Hepatocyte (in vitro differentiated cells): ENCODE measurements around the gene SRSF5. TPM values are rescaled to one million over a fixed set of nuclear protein-coding genes. Genes with fewer than 3 reads are reported as not detected.

Source experiments
- DNase-seq: peaks from one replicate; pipeline ENCODE4 v3.0.0-alpha.2; 2016; ENCODE audit warnings: low spot score
- H2AFZ ChIP-seq: fragments of 200-600 bp; sonication (generic); 2 replicates; pipeline ENCODE4 v1.6.0; 2016; ENCODE audit warnings: antibody characterized with exemption, mild to moderate bottlenecking
- H3K27ac ChIP-seq: fragments of 200-600 bp; sonication (generic); 2 replicates; pipeline ENCODE4 v1.5.1; 2016; ENCODE audit warnings: mild to moderate bottlenecking
- H3K27me3 ChIP-seq: fragments of 200-600 bp; sonication (generic); 2 replicates; pipeline ENCODE4 v1.6.1; 2016
- H3K36me3 ChIP-seq: fragments of 200-600 bp; sonication (generic); replicated peaks from 2 replicates; pipeline ENCODE4 v1.5.1; 2016; ENCODE audit warnings: low read depth; ENCODE audit not compliant: insufficient read depth
- H3K4me1 ChIP-seq: fragments of 200-600 bp; sonication (generic); 2 replicates; pipeline ENCODE4 v1.5.1; 2016; ENCODE audit warnings: mild to moderate bottlenecking, moderate library complexity; ENCODE audit not compliant: insufficient read depth
- H3K4me2 ChIP-seq: fragments of 200-600 bp; sonication (generic); 2 replicates; pipeline ENCODE4 v1.6.0; 2016
- H3K4me3 ChIP-seq: fragments of 200-600 bp; sonication (generic); 2 replicates; pipeline ENCODE4 v1.5.1; 2016; ENCODE audit warnings: mild to moderate bottlenecking
- H3K79me2 ChIP-seq: fragments of 200-600 bp; sonication (generic); 2 replicates; pipeline ENCODE4 v1.6.0; 2017; ENCODE audit warnings: mild to moderate bottlenecking
- H3K9me2 ChIP-seq: fragments of 200-600 bp; sonication (generic); replicated peaks from 2 replicates; pipeline ENCODE4 v1.6.0; 2017; ENCODE audit warnings: mild to moderate bottlenecking; ENCODE audit not compliant: insufficient read depth
- H3K9me3 ChIP-seq: fragments of 200-600 bp; sonication (generic); 2 replicates; pipeline ENCODE4 v1.5.1; 2016; ENCODE audit warnings: low read depth, mild to moderate bottlenecking
- H4K20me1 ChIP-seq: fragments of 200-600 bp; sonication (generic); 2 replicates; pipeline ENCODE4 v1.6.0; 2016; ENCODE audit warnings: mild to moderate bottlenecking; ENCODE audit not compliant: insufficient read depth, poor library complexity, severe bottlenecking
- EZH2 ChIP-seq: fragments of 200-600 bp; sonication (generic); IDR thresholded peaks from 2 replicates; pipeline ENCODE4 v1.6.1; 2016; ENCODE audit warnings: antibody characterized with exemption, mild to moderate bottlenecking, borderline replicate concordance
- EZH2phosphoT487 ChIP-seq: fragments of 200-600 bp; sonication (generic); IDR thresholded peaks from one replicate; pipeline ENCODE4 v1.6.1; 2018; ENCODE audit warnings: antibody characterized with exemption, mild to moderate bottlenecking, low read depth, moderate library complexity; ENCODE audit not compliant: unreplicated experiment, severe bottlenecking
- WGBS: methylation state at CpG from one replicate; pipeline ENCODE4 v1.1.6; 2016; ENCODE audit warnings: low lambda C conversion rate; ENCODE audit errors: missing lambda C conversion rate; 5-methylcytosine and 5-hydroxymethylcytosine counted together
- polyA plus RNA-seq: library from polyadenylated mRNA; unstranded; fragments of >200 nt; fragmentation: Nextera tagmentation; extraction: Ambion mirVana; gene quantifications from 2 replicates; pipeline ENCODE4 v1.2.1, GENCODE V29; 2016
- total RNA-seq: library from RNA; depleted of rRNA; stranded (reverse); fragments of >200 nt; gene quantifications from 2 replicates; pipeline ENCODE4 v1.2.3, GENCODE V29; 2014
- TF ChIP-seq, protein P1 (sequence below): fragments of 200-600 bp; sonication (generic); IDR thresholded peaks from 2 replicates; pipeline ENCODE4 v1.5.1; 2016; ENCODE audit warnings: antibody characterized with exemption, mild to moderate bottlenecking; ENCODE audit not compliant: poor library complexity

Gene SRSF5
- total and polyA plus RNA-seq, 2 experiments from 2014 or later: 262 to 386 TPM

- Histone ChIP-seq H3K4me3 (no peak overlapping the region), H3K4me1 (no peaks in the 10 kb centered on the region), H4K20me1 (peaks cover 11% of the 10 kb centered on the region), H3K9me3 (no peaks in the 10 kb centered on the region), H2AFZ (no peak overlapping the region), H3K27ac (no peak overlapping the region), H3K79me2 (peaks cover 4% of the 10 kb centered on the region), H3K9me2 (no peaks in the 10 kb centered on the region), H3K4me2 (no peak overlapping the region), H3K27me3 (no peaks in the 10 kb centered on the region), H3K36me3 (no peaks in the 10 kb centered on the region)
- DNase-seq: no peak
- TF ChIP-seq, protein P1, sequence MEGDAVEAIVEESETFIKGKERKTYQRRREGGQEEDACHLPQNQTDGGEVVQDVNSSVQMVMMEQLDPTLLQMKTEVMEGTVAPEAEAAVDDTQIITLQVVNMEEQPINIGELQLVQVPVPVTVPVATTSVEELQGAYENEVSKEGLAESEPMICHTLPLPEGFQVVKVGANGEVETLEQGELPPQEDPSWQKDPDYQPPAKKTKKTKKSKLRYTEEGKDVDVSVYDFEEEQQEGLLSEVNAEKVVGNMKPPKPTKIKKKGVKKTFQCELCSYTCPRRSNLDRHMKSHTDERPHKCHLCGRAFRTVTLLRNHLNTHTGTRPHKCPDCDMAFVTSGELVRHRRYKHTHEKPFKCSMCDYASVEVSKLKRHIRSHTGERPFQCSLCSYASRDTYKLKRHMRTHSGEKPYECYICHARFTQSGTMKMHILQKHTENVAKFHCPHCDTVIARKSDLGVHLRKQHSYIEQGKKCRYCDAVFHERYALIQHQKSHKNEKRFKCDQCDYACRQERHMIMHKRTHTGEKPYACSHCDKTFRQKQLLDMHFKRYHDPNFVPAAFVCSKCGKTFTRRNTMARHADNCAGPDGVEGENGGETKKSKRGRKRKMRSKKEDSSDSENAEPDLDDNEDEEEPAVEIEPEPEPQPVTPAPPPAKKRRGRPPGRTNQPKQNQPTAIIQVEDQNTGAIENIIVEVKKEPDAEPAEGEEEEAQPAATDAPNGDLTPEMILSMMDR: no peak
- TF ChIP-seq EZH2 (no peak), EZH2phosphoT487 (no peak)
- WGBS: 95% methylated on average over 3 of the region's 3 CpGs
Measured at GRCh38 chr14:69780952-69781351, 14.0 kb downstream of the SRSF5 start.

DNA sequence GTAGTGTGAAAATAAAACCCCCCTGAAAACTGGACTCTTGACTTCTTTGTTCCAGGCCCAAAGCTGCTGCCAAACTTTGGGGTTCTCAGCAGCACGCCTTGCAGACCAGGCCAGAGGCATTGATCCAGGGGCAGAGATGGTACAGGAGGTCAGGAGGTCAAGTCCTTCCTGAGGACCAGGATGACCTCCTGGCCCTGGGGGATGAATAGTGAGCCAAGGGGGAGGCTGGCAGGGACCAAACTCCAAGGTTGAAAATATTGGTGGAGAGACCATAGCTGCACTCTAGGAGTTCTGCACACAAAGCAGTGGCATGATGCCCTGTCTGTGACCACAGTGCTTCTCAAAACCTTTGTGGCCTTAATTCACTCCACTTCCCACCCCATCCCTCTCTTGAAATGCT is 18.0 kb downstream of the SRSF5 start:
- H4K20me1 ChIP-seq: no peaks in the 10 kb centered on the region
- H3K9me3 ChIP-seq: no peaks in the 10 kb centered on the region
- H2AFZ ChIP-seq: no peak overlapping the region
- H3K36me3 ChIP-seq: no peaks in the 10 kb centered on the region
- TF ChIP-seq EZH2: no peak
- TF ChIP-seq, protein P1: no peak
- no peak for TF ChIP-seq EZH2phosphoT487
- no peak overlapping the region for H3K4me3 ChIP-seq
- DNase-seq: no peak
- H3K79me2 ChIP-seq: no peaks in the 10 kb centered on the region
- H3K4me1 ChIP-seq: no peaks in the 10 kb centered on the region
- WGBS: 100% methylated on average over 1 of the region's 1 CpG
- H3K27me3 ChIP-seq: no peaks in the 10 kb centered on the region
- H3K9me2 ChIP-seq: no peaks in the 10 kb centered on the region
- no peak overlapping the region for H3K27ac ChIP-seq
- no peak overlapping the region for H3K4me2 ChIP-seq

DNA sequence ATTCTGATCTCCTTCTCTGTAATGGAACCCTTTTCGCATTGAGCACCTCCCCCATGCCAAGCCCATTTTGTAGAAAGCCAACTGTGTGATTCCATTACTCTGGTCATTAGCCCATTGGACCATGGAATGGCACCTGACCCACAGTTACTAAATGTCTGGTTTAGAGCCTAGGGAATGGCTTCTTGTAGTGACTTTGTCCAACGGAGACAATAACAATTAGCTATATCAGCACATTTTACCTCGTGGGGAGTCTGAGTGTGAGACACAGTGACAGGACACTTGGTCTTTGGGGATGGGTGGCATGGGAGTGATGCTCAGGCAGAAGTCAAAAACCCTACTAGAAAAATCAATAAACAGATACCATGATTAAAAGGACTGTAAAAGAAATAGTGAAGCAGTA is 19.7 kb downstream of the SRSF5 start:
- Histone ChIP-seq H3K9me3 (no peaks in the 10 kb centered on the region), H3K36me3 (no peaks in the 10 kb centered on the region), H3K4me2 (no peak overlapping the region), H3K27ac (no peak overlapping the region), H2AFZ (no peak overlapping the region), H3K9me2 (no peaks in the 10 kb centered on the region), H4K20me1 (no peaks in the 10 kb centered on the region), H3K79me2 (no peaks in the 10 kb centered on the region), H3K4me3 (no peak overlapping the region), H3K4me1 (no peaks in the 10 kb centered on the region), H3K27me3 (no peaks in the 10 kb centered on the region)
- 95% methylated on average over 3 of the region's 3 CpGs for WGBS
- DNase-seq: no peak
- TF ChIP-seq, protein P1: no peak
- no peak for TF ChIP-seq EZH2phosphoT487

GRCh38 chr14:69789118-69789640 is 22.2 kb downstream of the SRSF5 start:
- Histone ChIP-seq H3K4me3 (no peak overlapping the region), H3K27ac (no peak overlapping the region), H3K4me1 (no peaks in the 10 kb centered on the region), H3K27me3 (no peaks in the 10 kb centered on the region), H2AFZ (no peak overlapping the region), H3K79me2 (no peaks in the 10 kb centered on the region), H3K4me2 (no peak overlapping the region), H3K36me3 (no peaks in the 10 kb centered on the region), H3K9me2 (no peaks in the 10 kb centered on the region), H4K20me1 (no peaks in the 10 kb centered on the region), H3K9me3 (no peaks in the 10 kb centered on the region)
- TF ChIP-seq EZH2 (no peak), EZH2phosphoT487 (no peak)
- TF ChIP-seq, protein P1: no peak
- no peak for DNase-seq
